Superior temporal gyrus (tissue), 1 donor: Measurements from ENCODE around the gene ERICH6.

Source experiments
- DNase-seq: peaks from one replicate; pipeline ENCODE4 v3.0.0-alpha.2; 2016; ENCODE audit errors: extremely low spot score

The ERICH6 gene

DNA sequence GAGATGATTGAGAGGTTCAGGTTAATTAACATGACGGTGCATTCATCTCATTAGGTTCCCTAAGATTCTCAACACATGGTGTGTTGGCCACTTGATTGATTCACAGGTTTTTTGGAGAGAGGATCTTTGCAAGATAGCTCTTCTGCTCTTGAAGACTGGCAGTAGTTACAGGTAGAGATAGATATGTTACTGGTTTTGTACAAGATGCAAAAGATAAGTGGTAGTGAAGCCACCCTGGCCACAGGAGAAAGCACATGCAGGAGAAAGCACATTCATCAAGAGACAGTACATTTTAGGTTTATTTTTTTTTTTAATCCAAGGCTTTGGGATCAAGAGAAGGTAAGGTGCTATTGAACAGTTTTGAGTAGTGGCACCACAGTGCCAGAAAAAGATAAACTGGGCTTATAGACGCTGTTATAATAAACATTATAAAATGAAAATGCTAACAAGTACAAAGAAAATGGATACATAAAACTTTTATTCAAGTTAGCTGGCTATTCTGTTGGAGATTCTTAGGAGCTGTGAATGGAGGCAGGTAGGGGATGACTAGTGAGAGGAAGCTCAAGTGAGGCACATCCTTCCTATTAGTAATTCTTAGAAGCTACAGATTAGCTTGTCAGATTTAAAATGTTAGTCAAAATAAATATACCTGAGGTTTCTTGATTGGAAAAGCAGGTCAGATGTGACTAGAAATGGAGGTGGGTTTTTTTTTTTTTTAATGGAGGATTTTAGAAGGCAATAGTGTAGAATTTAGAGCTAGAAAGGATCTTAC lies 89.8 kb downstream of the ERICH6 start:
- no peak for DNase-seq

DNA sequence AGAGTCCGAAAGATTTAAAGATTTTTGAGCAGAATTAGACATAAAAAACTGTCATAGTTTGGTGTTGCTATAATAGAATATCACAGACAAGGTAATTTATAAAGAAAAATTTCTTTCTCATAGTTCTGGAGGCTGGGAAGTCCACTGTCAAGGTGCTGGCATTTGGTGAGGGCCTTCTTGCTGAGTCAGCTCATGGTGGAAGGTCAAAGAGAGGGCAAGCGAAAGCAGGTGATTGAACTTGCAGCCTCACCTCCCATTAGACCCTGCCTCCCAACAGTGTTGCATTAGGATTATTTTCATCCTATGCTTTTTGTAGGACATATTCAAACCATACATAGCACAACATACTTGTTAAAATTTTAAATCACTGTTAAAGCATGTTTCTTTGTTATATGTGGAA lies 90.7 kb downstream of the ERICH6 start:
- DNase-seq = no peak

DNA sequence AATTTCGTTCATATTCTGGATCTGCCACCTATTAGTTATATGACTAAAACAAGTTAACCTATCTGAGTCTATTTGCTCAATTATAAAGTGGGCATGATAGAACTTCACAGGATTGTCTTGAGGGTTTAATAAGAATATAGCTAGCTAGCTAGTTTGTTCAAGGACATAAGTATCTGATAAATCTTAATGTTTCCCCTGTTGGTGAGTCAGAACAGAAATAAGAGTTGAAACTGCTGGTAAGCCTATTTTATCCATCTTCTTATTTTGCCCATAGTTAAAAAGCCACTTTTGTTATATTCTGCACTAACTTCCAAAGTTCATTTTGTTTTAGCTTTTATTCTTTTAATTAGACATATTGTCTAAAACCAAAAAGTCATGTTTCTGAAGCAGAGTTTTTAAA lies 91.2 kb downstream of the ERICH6 start:
- DNase-seq = no peak

DNA sequence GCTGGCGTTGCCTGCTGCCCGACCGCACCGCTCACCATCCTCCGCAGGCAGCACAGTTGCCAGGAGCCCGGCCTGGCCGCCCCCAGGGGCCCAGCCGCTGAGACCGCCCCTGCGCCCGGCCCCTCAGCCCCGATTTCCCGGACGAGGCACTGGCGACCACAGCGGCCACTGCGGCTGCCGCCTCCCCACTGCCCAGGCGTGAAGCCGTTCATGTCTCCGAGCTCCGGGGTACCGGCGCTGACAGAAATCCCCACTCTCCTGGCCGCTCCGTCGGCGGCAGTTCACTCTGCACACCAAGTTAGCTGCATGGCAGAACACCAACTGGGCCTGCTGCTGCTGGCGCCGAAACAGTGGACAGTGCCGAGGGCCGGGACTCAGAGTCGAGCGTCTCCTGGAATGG lies 92.1 kb downstream of the ERICH6 start:
- no peak for DNase-seq

DNA sequence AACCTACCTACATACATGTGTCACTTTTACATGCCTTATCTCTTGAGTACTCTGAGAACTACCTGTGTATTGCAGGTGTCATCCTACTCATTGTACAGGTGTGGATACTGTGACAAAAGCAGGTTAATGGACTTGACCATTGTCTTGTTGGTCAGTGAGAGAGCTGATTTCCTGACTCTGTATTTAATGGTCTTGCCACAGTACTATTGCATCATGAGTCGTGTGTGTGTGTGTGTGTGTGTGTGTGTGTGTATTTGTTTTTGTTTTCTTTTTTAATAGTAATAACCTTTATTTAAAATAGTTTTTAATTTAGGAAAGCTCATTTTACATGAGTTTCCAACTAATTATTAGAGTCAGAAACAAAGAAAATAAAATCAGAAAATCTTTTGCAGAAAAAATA lies 92.9 kb downstream of the ERICH6 start:
- DNase-seq = no peak

DNA sequence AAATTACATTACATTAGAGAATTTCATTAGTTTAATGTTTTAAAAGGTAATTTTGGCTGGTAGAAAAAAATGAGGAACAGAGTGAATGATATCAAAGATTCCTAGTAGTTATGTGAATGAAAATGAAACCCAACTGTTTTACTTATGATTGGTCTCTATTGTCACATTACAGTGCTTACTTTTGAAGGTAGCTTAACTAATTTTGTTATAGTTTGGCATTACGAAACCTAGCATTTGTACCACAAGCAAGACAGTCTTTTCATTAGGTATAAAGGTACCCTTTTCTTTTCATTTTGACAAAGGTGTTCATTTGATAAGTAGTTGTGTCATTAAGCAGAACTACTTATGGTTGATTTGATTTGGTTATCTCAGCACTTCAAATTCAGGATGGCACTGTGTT lies 93.7 kb downstream of the ERICH6 start:
- no peak for DNase-seq
